ENCODE measurements around the gene TNFAIP8. TPM values are rescaled to one million over a fixed set of nuclear protein-coding genes. Genes with fewer than 3 reads are reported as not detected.

Gene TNFAIP8
- total RNA-seq, result 100 to 1,000 TPM; 131 to 333 TPM

- peaks cover 43% of the 10 kb centered on the region for H3K36me3 Mint-ChIP-seq
- no peaks in the 10 kb centered on the region for H3K9me3 Mint-ChIP-seq
- no peaks in the 10 kb centered on the region for H3K27me3 Mint-ChIP-seq
Measured at GRCh38 chr5:119355685-119356611, at the start of gene TNFAIP8. TNFAIP8 (plus strand) TSS chr5:119356019; CDS start chr5:119356091, 72 bp downstream.

DNA sequence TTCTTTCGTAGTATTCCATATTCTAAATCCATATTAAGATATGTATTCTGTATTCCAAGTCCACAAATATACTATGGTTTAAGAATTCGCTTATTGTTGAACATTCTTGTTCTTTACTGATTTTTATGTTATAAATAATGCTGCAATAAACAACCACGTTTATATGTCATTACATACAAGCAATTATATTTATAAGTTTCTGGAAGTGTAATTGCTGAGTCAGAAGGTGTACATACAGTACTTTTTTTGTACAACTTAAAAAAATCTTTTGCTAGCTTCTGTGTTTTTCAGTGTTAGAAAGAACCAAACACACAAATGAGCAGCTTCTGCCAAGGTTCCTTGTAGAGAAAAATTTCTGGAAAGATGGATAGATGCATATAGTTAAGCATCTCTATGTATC is 48.6 kb upstream of the TNFAIP8 start:
- Mint-ChIP-seq H3K36me3 (peaks cover 5% of the 10 kb centered on the region), H3K4me3 (no peak overlapping the region), H3K27ac (peak overlapping the region; percentile 33 to 59), H3K9me3 (no peaks in the 10 kb centered on the region), H3K4me1 (ENCODE audit: low read depth in 2 of 2) (peaks cover 70 to 84% of the 10 kb centered on the region in 2 donors), H3K27me3 (no peaks in the 10 kb centered on the region)
- DNase-seq (ENCODE audit: low spot score) (no peak), ATAC-seq (no peak)

More at GRCh38 chr5:119355685-119356611, at the start of gene TNFAIP8:
- Mint-ChIP-seq H3K27ac (peak within 1 kb of the TSS; percentile 85 to 99), H3K4me1 (ENCODE audit: low read depth in 2 of 2) (peaks cover 58 to 78% of the 10 kb centered on the region in 2 donors), H3K4me3 (peak within 1 kb of the TSS; percentile 97)
- ATAC-seq, result peak; percentile 82 to 91
- DNase-seq (ENCODE audit: low spot score), result peak; percentile 92

GRCh38 chr5:119309326-119309725 is 46.5 kb upstream of the TNFAIP8 start:
- ATAC-seq, result no peak
- peaks cover 5% of the 10 kb centered on the region for H3K36me3 Mint-ChIP-seq
- H3K4me1 Mint-ChIP-seq (ENCODE audit: low read depth in 2 of 2), result peaks cover 69 to 84% of the 10 kb centered on the region in 2 donors
- DNase-seq (ENCODE audit: low spot score), result no peak
- no peaks in the 10 kb centered on the region for H3K27me3 Mint-ChIP-seq
- H3K27ac Mint-ChIP-seq, result peak overlapping the region; percentile 98 to 99
- no peaks in the 10 kb centered on the region for H3K9me3 Mint-ChIP-seq
- H3K4me3 Mint-ChIP-seq, result peak overlapping the region; percentile 92

GRCh38 chr5:119311688-119312087 is 44.1 kb upstream of the TNFAIP8 start:
- H3K27ac Mint-ChIP-seq, result peak overlapping the region; percentile 90 to 98
- H3K9me3 Mint-ChIP-seq, result no peaks in the 10 kb centered on the region
- H3K4me3 Mint-ChIP-seq, result peak overlapping the region; percentile 67
- H3K36me3 Mint-ChIP-seq, result peaks cover 5% of the 10 kb centered on the region
- peaks cover 74 to 89% of the 10 kb centered on the region in 2 donors for H3K4me1 Mint-ChIP-seq (ENCODE audit: low read depth in 2 of 2)
- ATAC-seq (no peak), DNase-seq (ENCODE audit: low spot score) (no peak)
- no peaks in the 10 kb centered on the region for H3K27me3 Mint-ChIP-seq

DNA sequence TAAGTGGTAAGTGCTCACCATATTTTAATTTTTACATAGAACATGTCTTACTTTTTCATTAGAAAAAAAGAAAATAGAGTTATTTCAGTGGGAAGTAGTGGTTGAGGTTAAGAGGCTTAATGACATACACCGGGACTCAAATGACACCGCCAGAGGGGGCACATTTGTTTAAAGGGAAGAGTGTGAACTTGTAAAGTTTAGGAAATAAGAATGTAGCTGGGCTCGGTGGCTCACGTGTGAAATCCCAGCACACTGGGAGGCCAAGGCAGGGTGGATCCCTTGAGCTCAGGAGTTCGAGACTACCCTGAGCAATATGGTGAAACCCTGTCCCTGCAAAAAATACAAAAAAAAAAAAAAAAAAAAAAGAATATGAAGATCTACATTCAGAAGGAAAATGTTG is 43.4 kb upstream of the TNFAIP8 start:
- H3K27ac Mint-ChIP-seq, result peak overlapping the region; percentile 90 to 98
- DNase-seq (ENCODE audit: low spot score), result no peak
- peaks cover 5% of the 10 kb centered on the region for H3K36me3 Mint-ChIP-seq
- H3K27me3 Mint-ChIP-seq, result no peaks in the 10 kb centered on the region
- H3K4me1 Mint-ChIP-seq (ENCODE audit: low read depth in 2 of 2), result peaks cover 77 to 85% of the 10 kb centered on the region in 2 donors
- no peaks in the 10 kb centered on the region for H3K9me3 Mint-ChIP-seq
- no peak for ATAC-seq
- H3K4me3 Mint-ChIP-seq, result peak overlapping the region; percentile 67

DNA sequence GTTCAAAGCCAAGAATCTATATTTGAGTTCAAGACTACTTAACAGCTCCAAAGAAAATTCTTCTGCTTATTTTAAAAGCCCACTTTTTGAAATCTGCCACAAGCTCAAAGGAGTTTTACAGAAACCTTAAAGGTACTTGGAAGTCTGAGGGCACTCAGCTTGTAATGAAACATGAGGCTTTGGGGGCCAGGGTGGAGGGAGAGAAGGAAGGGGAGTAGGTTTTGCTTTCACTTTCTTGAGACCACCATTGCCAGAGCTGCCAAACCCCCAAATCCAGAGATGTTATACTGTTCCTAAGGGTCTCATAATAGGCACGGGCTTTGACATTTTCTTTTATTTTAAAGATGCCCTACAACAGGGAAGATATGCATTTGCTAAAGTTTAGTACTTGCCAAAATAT is 42.6 kb upstream of the TNFAIP8 start:
- Mint-ChIP-seq H3K4me3 (peak overlapping the region; percentile 67), H3K27ac (peak overlapping the region; percentile 90 to 98), H3K4me1 (ENCODE audit: low read depth in 2 of 2) (peaks cover 78 to 84% of the 10 kb centered on the region in 2 donors), H3K9me3 (no peaks in the 10 kb centered on the region), H3K36me3 (peaks cover 3% of the 10 kb centered on the region), H3K27me3 (no peaks in the 10 kb centered on the region)
- DNase-seq (ENCODE audit: low spot score) (no peak), ATAC-seq (no peak)

DNA sequence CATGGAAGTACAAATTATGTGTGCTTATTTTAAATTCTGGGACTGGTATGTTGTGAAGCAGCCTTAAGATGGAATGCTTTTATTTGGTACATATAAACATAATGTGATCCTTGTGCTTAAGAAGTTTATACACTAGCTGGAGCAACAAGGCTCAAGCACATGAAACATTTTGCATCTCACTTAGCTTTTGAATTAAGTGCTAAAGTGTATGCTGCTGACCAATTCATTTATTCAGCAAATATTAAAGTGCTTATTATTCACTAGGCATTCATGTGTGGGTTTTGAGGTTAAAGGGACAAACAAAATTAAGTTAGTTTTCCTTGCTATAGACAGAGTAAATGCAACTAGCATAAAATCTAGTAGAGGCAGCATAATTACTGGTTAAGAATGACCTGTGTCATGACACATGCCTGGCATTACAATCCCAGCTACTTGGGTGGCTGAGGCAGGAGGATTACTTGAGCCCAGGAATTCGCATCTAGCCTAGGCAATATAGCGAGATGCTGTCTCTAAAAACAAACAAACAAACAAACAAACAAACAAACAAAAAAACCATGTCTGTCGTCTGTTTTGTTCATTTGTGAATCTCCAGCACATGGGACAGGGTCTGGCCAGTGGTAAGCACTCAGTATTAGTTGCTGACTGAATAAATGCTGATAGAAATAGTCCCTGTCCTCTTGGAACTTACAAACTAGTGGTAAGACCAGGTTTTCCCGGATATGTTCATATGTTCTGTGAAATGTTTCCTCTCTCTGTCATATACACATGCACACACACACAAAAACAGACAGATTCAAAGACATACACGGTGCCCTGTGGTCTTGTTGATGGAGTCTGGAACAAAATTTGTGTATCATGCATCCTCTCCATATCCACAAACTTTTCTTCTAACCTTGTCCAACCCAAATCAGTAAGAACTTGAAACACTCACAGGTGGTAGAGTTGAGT is 41.9 kb upstream of the TNFAIP8 start:
- Mint-ChIP-seq H3K4me1 (ENCODE audit: low read depth in 2 of 2) (peaks cover 76 to 84% of the 10 kb centered on the region in 2 donors), H3K4me3 (peak overlapping the region; percentile 67)
- peak in 1 of 2 donors; percentile 21 for ATAC-seq

GRCh38 chr5:119315516-119315949 is 40.3 kb upstream of the TNFAIP8 start:
- peak overlapping the region; percentile 62 for H3K4me3 Mint-ChIP-seq
- DNase-seq (ENCODE audit: low spot score) (peak; percentile 72), ATAC-seq (peak; percentile 84 to 85)
- no peaks in the 10 kb centered on the region for H3K9me3 Mint-ChIP-seq
- H3K27ac Mint-ChIP-seq, result peak overlapping the region; percentile 90 to 98
- no peaks in the 10 kb centered on the region for H3K36me3 Mint-ChIP-seq
- no peaks in the 10 kb centered on the region for H3K27me3 Mint-ChIP-seq
- H3K4me1 Mint-ChIP-seq (ENCODE audit: low read depth in 2 of 2), result peaks cover 77 to 84% of the 10 kb centered on the region in 2 donors

More for the DNA sequence above, 41.9 kb upstream of the TNFAIP8 start:
- Mint-ChIP-seq H3K9me3 (no peaks in the 10 kb centered on the region), H3K36me3 (no peaks in the 10 kb centered on the region), H3K27ac (peak overlapping the region; percentile 90 to 98), H3K27me3 (no peaks in the 10 kb centered on the region)
- DNase-seq (ENCODE audit: low spot score), result no peak

GRCh38 chr5:119316086-119316485 is 39.7 kb upstream of the TNFAIP8 start:
- H3K4me1 Mint-ChIP-seq (ENCODE audit: low read depth in 2 of 2), result peaks cover 76 to 85% of the 10 kb centered on the region in 2 donors
- DNase-seq (ENCODE audit: low spot score) (peak; percentile 67), ATAC-seq (no peak)
- H3K27ac Mint-ChIP-seq, result peak overlapping the region; percentile 90 to 98
- H3K4me3 Mint-ChIP-seq, result peak overlapping the region; percentile 62
- H3K9me3 Mint-ChIP-seq, result no peaks in the 10 kb centered on the region
- no peaks in the 10 kb centered on the region for H3K27me3 Mint-ChIP-seq
- no peaks in the 10 kb centered on the region for H3K36me3 Mint-ChIP-seq

DNA sequence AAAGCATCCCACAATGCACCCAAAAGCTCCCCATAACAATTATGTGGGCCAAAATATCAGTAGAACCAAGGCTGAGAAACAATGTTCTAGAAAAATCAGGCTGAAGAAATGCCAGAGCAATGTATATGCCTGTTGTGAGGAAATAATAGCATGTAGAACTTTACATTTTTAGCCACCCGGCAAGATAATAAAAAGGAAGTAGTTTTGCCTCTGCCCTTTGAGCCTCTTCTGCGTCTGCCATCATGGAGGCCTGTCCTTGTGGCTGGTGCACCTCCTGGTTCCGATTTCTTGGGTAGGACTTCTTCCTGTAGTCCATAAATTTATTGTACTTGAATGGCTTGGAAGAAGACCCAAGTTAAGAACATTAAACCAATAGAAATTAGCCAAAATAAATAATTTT is 38.9 kb upstream of the TNFAIP8 start:
- Mint-ChIP-seq H3K9me3 (no peaks in the 10 kb centered on the region), H3K4me3 (no peak overlapping the region), H3K27ac (peak overlapping the region; percentile 90 to 98), H3K4me1 (ENCODE audit: low read depth in 2 of 2) (peaks cover 80 to 88% of the 10 kb centered on the region in 2 donors), H3K36me3 (no peaks in the 10 kb centered on the region), H3K27me3 (no peaks in the 10 kb centered on the region)
- ATAC-seq (no peak), DNase-seq (ENCODE audit: low spot score) (no peak)

- peaks cover 79 to 88% of the 10 kb centered on the region in 2 donors for H3K4me1 Mint-ChIP-seq (ENCODE audit: low read depth in 2 of 2)
- peak overlapping the region; percentile 76 to 94 for H3K27ac Mint-ChIP-seq
- peaks cover 3% of the 10 kb centered on the region for H3K9me3 Mint-ChIP-seq
- peaks cover 6% of the 10 kb centered on the region for H3K36me3 Mint-ChIP-seq
- peak; percentile 57 to 78 for ATAC-seq
- peak overlapping the region; percentile 73 for H3K4me3 Mint-ChIP-seq
- H3K27me3 Mint-ChIP-seq, result no peaks in the 10 kb centered on the region
- DNase-seq (ENCODE audit: low spot score), result peak; percentile 70
Measured at GRCh38 chr5:119318256-119318894, 37.4 kb upstream of the TNFAIP8 start.

DNA sequence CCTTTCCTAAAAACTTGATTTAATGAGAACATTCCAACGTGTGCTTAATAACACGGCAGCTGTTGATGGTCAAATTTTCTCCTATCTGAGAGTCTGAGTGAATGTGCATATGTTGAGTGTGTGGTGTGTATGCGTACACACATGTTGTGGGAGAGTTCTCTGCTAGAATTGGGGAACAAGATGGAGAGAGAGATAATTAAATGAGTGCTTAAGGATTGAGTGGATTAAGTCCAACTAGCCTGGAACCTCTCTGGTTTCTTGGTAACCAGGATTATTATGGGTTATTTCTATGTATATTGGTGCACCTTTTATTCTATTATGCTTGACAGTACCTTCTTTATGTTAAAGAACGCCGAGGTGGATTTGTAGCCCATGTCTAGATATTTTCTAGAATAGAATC is 36.4 kb upstream of the TNFAIP8 start:
- Mint-ChIP-seq H3K36me3 (peaks cover 6% of the 10 kb centered on the region), H3K4me3 (no peak overlapping the region), H3K9me3 (peaks cover 3% of the 10 kb centered on the region), H3K4me1 (ENCODE audit: low read depth in 2 of 2) (peaks cover 77 to 81% of the 10 kb centered on the region in 2 donors), H3K27me3 (no peaks in the 10 kb centered on the region), H3K27ac (peak overlapping the region; percentile 76 to 94)
- ATAC-seq (no peak), DNase-seq (ENCODE audit: low spot score) (no peak)

DNA sequence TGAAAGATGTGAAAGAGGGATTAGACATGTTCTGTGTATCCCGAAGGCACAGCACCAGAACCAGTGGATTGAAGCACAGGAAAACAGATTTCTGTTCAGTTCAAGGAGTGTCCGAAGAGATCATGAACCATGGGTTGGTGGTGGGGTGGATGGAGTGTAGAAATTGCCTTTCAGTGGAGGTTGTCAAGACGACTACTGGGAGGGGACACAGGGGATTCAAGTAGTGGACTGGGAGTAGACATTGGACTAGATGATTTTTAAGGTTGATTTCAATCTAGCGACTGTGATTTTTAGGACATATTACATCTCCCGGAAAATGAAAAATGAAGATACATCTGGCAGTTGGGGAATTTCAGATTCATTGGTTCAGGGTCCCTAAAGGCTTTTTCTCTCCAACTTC is 35.9 kb upstream of the TNFAIP8 start:
- no peak for DNase-seq (ENCODE audit: low spot score)
- no peak for ATAC-seq
- Mint-ChIP-seq H3K27me3 (no peaks in the 10 kb centered on the region), H3K4me1 (ENCODE audit: low read depth in 2 of 2) (peaks cover 79% of the 10 kb centered on the region in 2 donors), H3K4me3 (no peak overlapping the region), H3K9me3 (peaks cover 3% of the 10 kb centered on the region), H3K36me3 (peaks cover 6% of the 10 kb centered on the region), H3K27ac (peak overlapping the region; percentile 76 to 94)
